Activated CD8-positive, alpha-beta memory T cell treated with anti-CD3 and anti-CD28 coated beads for 4 hours (primary cell): ENCODE measurements around the gene TUBB1.
"Not testable (repeated sequence)": the region's sequence is repeated elsewhere in the genome, so short reads cannot be mapped to it uniquely, and the experiment has no call there.

Experiments used
- DNase-seq, 2 donors: peaks; one replicate each; pipeline ENCODE4 v3.0.0-alpha.2; 2020; ENCODE audit warnings: low read depth in 2 of 2

Gene TUBB1

GRCh38 chr20:59019217-59019616 is at the start of gene TUBB1:
Gene TUBB1, plus strand, starts transcription at chr20:59019429. Its CDS starts 94 bp downstream, at chr20:59019523.
- no peak for DNase-seq

GRCh38 chr20:58969439-58969838 is 49.8 kb upstream of the TUBB1 start:
- no peak for DNase-seq

- no peak for DNase-seq
Measured at GRCh38 chr20:58970146-58970545, 49.1 kb upstream of the TUBB1 start.

- no peak for DNase-seq
Measured at GRCh38 chr20:58971429-58971828, 47.8 kb upstream of the TUBB1 start.

- no peak for DNase-seq
Measured at GRCh38 chr20:58973179-58973578, 46.0 kb upstream of the TUBB1 start.

GRCh38 chr20:58973866-58974265 is 45.4 kb upstream of the TUBB1 start:
- DNase-seq, result no peak

- DNase-seq, result no peak
Measured at GRCh38 chr20:58975353-58975752, 43.9 kb upstream of the TUBB1 start.

- DNase-seq, result no peak
Measured at GRCh38 chr20:58976061-58976730, 43.0 kb upstream of the TUBB1 start.

GRCh38 chr20:58978351-58979190 is 40.7 kb upstream of the TUBB1 start:
- no peak for DNase-seq

- peak; percentile 67 to 75 for DNase-seq
Measured at GRCh38 chr20:58980711-58981627, 38.3 kb upstream of the TUBB1 start, which contains the start of gene NELFCD. Gene NELFCD, plus strand, starts transcription at chr20:58981256. Its CDS starts 54 bp downstream, at chr20:58981310.

GRCh38 chr20:58981628-58982364 is 37.4 kb upstream of the TUBB1 start:
- DNase-seq, result no peak

GRCh38 chr20:58982406-58983114 is 36.7 kb upstream of the TUBB1 start:
- DNase-seq, result no peak

- not testable (repeated sequence) for DNase-seq
Measured at GRCh38 chr20:58983115-58983468, 36.1 kb upstream of the TUBB1 start.

- no peak for DNase-seq
Measured at GRCh38 chr20:58984691-58985090, 34.5 kb upstream of the TUBB1 start.

GRCh38 chr20:58985656-58986055 is 33.6 kb upstream of the TUBB1 start:
- DNase-seq, result no peak

- no peak for DNase-seq
Measured at GRCh38 chr20:58986286-58986967, 32.8 kb upstream of the TUBB1 start.

GRCh38 chr20:58986968-58987517 is 32.2 kb upstream of the TUBB1 start:
- no peak for DNase-seq

- no peak for DNase-seq
Measured at GRCh38 chr20:58987790-58988564, 31.3 kb upstream of the TUBB1 start.

- no peak for DNase-seq
Measured at GRCh38 chr20:58988565-58988882, 30.7 kb upstream of the TUBB1 start.
